Vagina (tissue), 2 donors: ENCODE measurements around the gene ANKRD52.

Experiments used
- CTCF ChIP-seq, 3 experiments: fragments of 450-650 bp in 2 of 3; fragments of 200-600 bp in 1 of 3; sonication (generic) in 1 of 3; IDR thresholded peaks; one replicate each; pipeline ENCODE4 v1.5.1; 2017 to 2019; ENCODE audit warnings: antibody characterized with exemption in 3 of 3, mild to moderate bottlenecking in 2 of 3, moderate library complexity in 2 of 3
- POLR2A ChIP-seq, 2 donors: fragments of 450-650 bp; IDR thresholded peaks; one replicate each; pipeline ENCODE4 v1.6.1; 2017; ENCODE audit warnings: antibody characterized with exemption in 2 of 2, mild to moderate bottlenecking in 2 of 2, moderate library complexity in 2 of 2
- POLR2AphosphoS5 ChIP-seq, 2 donors: sonication (generic); formaldehyde crosslinking; IDR thresholded peaks; one replicate each; pipeline ENCODE4 v1.9.0; 2017; ENCODE audit warnings: antibody characterized with exemption in 2 of 2, mild to moderate bottlenecking in 2 of 2, low read depth in 1 of 2; ENCODE audit not compliant: insufficient read depth in 1 of 2

DNA sequence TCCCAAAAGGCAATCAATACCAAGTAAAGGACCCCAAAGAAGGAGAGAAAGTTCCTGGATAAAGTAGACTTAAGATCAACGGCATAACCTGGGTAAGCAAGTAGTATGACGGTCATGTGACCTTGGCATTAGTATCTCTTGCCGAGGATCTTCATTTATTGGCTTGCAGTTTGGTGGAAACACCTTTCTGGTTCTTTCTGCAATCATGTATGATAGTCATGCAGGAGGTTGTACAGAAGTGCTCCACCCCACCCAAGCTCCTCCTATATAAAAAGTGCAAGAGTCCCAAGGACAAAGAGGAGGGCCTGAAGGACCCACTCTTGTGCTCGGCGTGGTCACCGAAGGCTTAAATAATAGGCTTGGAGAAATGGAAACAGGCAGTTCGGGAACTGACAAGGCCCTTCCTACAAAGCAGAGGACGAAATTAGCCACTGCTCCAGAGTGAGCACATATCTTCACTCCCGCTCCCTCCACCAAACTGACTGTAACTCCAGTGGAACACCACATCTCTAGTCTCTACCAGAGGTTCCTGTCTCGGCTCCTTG lies 41.2 kb upstream of the ANKRD52 start:
- no peak for TF ChIP-seq CTCF (IDR thresholded peaks at IDR 0.05)
- no peak for TF ChIP-seq POLR2A (IDR thresholded peaks at IDR 0.05)
- no peak for TF ChIP-seq POLR2AphosphoS5 (IDR thresholded peaks at IDR 0.05; ENCODE audit: insufficient read depth in 1 of 2, low read depth in 1 of 2)
